Neutrophil (primary cell): ENCODE results near the gene FEZ2.

Source experiments
- H3K27ac ChIP-seq: fragments of 200-600 bp; sonication (generic); 2 replicates; pipeline ENCODE4 v1.5.1; 2016; ENCODE audit warnings: mild to moderate bottlenecking, moderate library complexity
- H3K27me3 ChIP-seq: fragments of 200-600 bp; sonication (generic); 2 replicates; pipeline ENCODE4 v1.6.0; 2016; ENCODE audit warnings: mild to moderate bottlenecking
- H3K36me3 ChIP-seq: fragments of 200-600 bp; sonication (generic); 2 replicates; pipeline ENCODE4 v1.5.1; 2017
- H3K4me1 ChIP-seq, 2 experiments: fragments of 200-600 bp in 1 of 2; sonication (generic) in 1 of 2; 1 replicate in 1 of 2; 2 replicates in 1 of 2; pipeline versions ENCODE4 v1.5.1 to v1.6.1; 2013 to 2016; ENCODE audit warnings: low read depth in 1 of 2, low read length in 1 of 2, mild to moderate bottlenecking in 1 of 2, moderate library complexity in 1 of 2; ENCODE audit not compliant: control insufficient read depth in 1 of 2, insufficient read depth in 1 of 2
- H3K4me3 ChIP-seq, 2 experiments: fragments of 200-600 bp in 1 of 2; sonication (generic) in 1 of 2; 1 replicate in 1 of 2; 2 replicates in 1 of 2; pipeline ENCODE4 v1.5.1; 2013 to 2016; ENCODE audit warnings: low read depth in 1 of 2, low read length in 1 of 2, mild to moderate bottlenecking in 1 of 2, moderate library complexity in 1 of 2
- H3K9me3 ChIP-seq: fragments of 200-600 bp; sonication (generic); 2 replicates; pipeline ENCODE4 v1.5.1; 2016
- CTCF ChIP-seq: fragments of 200-600 bp; sonication (generic); IDR thresholded peaks from 2 replicates; pipeline ENCODE4 v1.5.1; 2016; ENCODE audit warnings: antibody characterized with exemption

Gene FEZ2

DNA sequence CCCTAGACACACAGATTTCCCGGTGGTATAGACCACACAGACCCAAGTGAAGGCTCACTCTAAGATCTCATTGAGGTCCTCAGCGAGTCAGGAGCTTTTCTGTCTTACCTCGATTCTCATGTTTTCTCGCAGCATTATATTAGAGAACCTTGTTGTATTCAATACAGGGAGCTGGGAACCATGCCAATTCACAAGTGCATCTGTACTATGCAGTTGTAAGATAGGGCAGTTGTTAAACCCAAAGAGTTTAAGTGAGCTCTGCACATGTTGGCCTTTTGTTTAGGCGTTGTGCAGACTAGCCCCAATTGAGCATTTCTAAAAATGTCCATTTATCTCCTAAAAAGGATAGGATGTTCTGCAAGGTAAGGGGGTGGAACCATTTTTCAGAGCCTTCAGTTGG lies 59.6 kb downstream of the FEZ2 start:
- Histone ChIP-seq H3K9me3 (no peaks in the 10 kb centered on the region), H3K4me3 (no peak overlapping the region), H3K27me3 (no peaks in the 10 kb centered on the region), H3K27ac (no peak overlapping the region), H3K4me1 (no peaks in the 10 kb centered on the region), H3K36me3 (peaks cover 13% of the 10 kb centered on the region)
- no peak for TF ChIP-seq CTCF

DNA sequence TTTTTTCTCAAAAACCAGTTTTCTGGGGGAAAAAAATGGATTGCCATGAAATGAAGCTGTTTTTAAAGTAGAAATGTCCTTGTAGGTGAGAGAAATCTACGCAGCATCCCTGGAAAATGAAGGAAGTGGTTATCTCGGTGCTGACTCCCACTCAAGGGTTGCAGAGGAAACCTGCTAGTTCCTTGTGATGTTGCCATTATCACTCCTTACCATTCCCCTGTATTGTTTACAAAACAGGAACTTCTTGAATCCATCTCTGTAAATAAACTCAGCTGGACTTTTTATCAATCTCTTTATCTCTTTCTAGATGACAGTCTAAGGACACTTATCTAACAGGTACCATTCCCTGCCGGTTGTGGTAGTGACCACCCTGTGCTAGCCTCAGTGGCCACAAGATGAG lies 61.2 kb downstream of the FEZ2 start:
- H3K36me3 ChIP-seq, result peaks cover 4% of the 10 kb centered on the region
- TF ChIP-seq CTCF, result no peak

GRCh38 chr2:36535099-36535498 lies 62.9 kb downstream of the FEZ2 start:
- H3K27ac ChIP-seq, result no peak overlapping the region
- H3K4me3 ChIP-seq, result no peak overlapping the region
- peaks cover 4% of the 10 kb centered on the region for H3K36me3 ChIP-seq
- H3K4me1 ChIP-seq, result peaks cover 13 to 14% of the 10 kb centered on the region in 2 experiments
- no peak for TF ChIP-seq CTCF
- no peaks in the 10 kb centered on the region for H3K27me3 ChIP-seq
- no peaks in the 10 kb centered on the region for H3K9me3 ChIP-seq

More for the DNA sequence above, 61.2 kb downstream of the FEZ2 start:
- no peaks in the 10 kb centered on the region for H3K4me1 ChIP-seq
- H3K4me3 ChIP-seq, result no peak overlapping the region
- no peak overlapping the region for H3K27ac ChIP-seq
- H3K9me3 ChIP-seq, result no peaks in the 10 kb centered on the region
- no peaks in the 10 kb centered on the region for H3K27me3 ChIP-seq

DNA sequence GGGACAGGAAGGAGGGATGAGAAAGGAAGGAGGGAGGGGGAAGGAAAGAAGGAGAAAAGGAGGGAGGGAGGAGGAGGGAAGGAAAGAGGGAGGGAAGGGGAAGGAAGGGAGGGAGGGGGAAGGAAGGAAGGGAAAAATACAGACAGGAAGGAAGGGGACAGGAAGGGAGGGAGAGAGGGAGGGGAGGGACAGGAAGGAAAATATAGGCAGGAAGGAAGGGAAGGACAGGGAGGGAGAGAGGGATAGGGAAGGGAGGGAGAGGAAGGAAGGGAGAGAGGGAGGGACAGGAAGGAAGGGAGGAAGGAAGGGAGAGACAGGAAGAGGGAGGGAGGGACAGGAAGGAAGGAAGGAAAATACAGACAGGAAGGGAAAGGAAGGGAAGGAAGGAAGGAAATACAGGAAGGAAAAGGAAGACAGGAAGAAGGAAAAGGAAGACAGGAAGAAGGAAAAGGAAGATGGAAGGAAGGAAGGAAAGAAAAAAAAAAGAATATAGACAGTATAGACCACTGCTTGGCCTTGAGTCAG lies 63.6 kb downstream of the FEZ2 start:
- H3K27ac ChIP-seq, result no peak overlapping the region
- no peak for TF ChIP-seq CTCF
- no peaks in the 10 kb centered on the region for H3K27me3 ChIP-seq
- no peaks in the 10 kb centered on the region for H3K9me3 ChIP-seq
- peaks cover 4% of the 10 kb centered on the region for H3K36me3 ChIP-seq
- H3K4me3 ChIP-seq, result no peak overlapping the region
- H3K4me1 ChIP-seq, result peaks cover 15 to 17% of the 10 kb centered on the region in 2 experiments

GRCh38 chr2:36530983-36531354 lies 67.0 kb downstream of the FEZ2 start:
- peaks cover 9% of the 10 kb centered on the region for H3K36me3 ChIP-seq
- H3K4me3 ChIP-seq, result no peak overlapping the region
- H3K4me1 ChIP-seq, result peaks cover 15 to 17% of the 10 kb centered on the region in 2 experiments
- peak overlapping the region; percentile 56 for H3K27ac ChIP-seq
- H3K9me3 ChIP-seq, result no peaks in the 10 kb centered on the region
- no peak for TF ChIP-seq CTCF
- no peaks in the 10 kb centered on the region for H3K27me3 ChIP-seq
